PC-9 (cell line): ENCODE results near the gene HAGHL. TPM values are rescaled to one million over a fixed set of nuclear protein-coding genes. Genes with fewer than 3 reads are reported as not detected.

Source experiments
- BruUV-seq: library from RNA; stranded (reverse); fragments of 400-500 nt; replicated peaks from 2 replicates; lab custom pipeline; 2021; lab: Mats Ljungman, UMichigan
- CTCF ChIA-PET: fragments of 300-600 bp; sonication (Branson Sonifier 250); formaldehyde crosslinking; loops from one replicate; lab custom pipeline; 2022; ENCODE audit warnings: antibody characterized with exemption; lab: Charles Lee
- POLR2A ChIA-PET: fragments of 300-600 bp; sonication (Branson Sonifier 250); formaldehyde crosslinking; loops from one replicate; lab custom pipeline; 2022; ENCODE audit warnings: antibody characterized with exemption; ENCODE audit not compliant: unreplicated experiment; lab: Charles Lee
- DNase-seq, 2 experiments: peaks; one replicate each; pipeline versions ENCODE4 v3.0.0 to v3.0.0-alpha.2; 2015 to 2022; ENCODE audit warnings: mixed read lengths in 1 of 2
- H2AFZ ChIP-seq: fragments of 200-600 bp; sonication (generic); 2 replicates; pipeline ENCODE4 v1.8.1; 2017; ENCODE audit warnings: antibody characterized with exemption
- H3F3A ChIP-seq: fragments of 200-600 bp; sonication (generic); 2 replicates; pipeline ENCODE4 v1.8.1; 2017; ENCODE audit warnings: antibody characterized with exemption, mild to moderate bottlenecking, low read depth; ENCODE audit not compliant: insufficient read depth
- H3K27ac ChIP-seq: fragments of 200-600 bp; sonication (generic); 2 replicates; pipeline ENCODE4 v1.6.1; 2016; ENCODE audit warnings: mixed run types
- H3K27me3 ChIP-seq: fragments of 200-600 bp; sonication (generic); 2 replicates; pipeline ENCODE4 v1.6.1; 2016; ENCODE audit warnings: low read depth, mixed run types; ENCODE audit not compliant: insufficient read depth
- H3K36me3 ChIP-seq: fragments of 200-600 bp; sonication (generic); 2 replicates; pipeline ENCODE4 v1.6.1; 2016; ENCODE audit warnings: low read depth, mixed run types
- H3K4me1 ChIP-seq: fragments of 200-600 bp; sonication (generic); replicated peaks from 2 replicates; pipeline ENCODE4 v1.6.1; 2016; ENCODE audit warnings: mixed run types; ENCODE audit not compliant: insufficient read depth
- H3K4me2 ChIP-seq: fragments of 200-600 bp; sonication (generic); 2 replicates; pipeline ENCODE4 v1.6.1; 2017; ENCODE audit warnings: mixed run types
- H3K4me3 ChIP-seq: fragments of 200-600 bp; sonication (generic); 2 replicates; pipeline ENCODE4 v1.6.1; 2016; ENCODE audit warnings: mixed run types
- H3K79me2 ChIP-seq: fragments of 200-600 bp; sonication (generic); 2 replicates; pipeline ENCODE4 v1.6.1; 2017; ENCODE audit warnings: low read depth, mixed run types
- H3K9me2 ChIP-seq: fragments of 200-600 bp; sonication (generic); 2 replicates; pipeline ENCODE4 v1.8.1; 2017; ENCODE audit warnings: mild to moderate bottlenecking; ENCODE audit not compliant: insufficient read depth
- H3K9me3 ChIP-seq: fragments of 200-600 bp; sonication (generic); 2 replicates; pipeline ENCODE4 v1.8.1; 2016; ENCODE audit warnings: low read depth; ENCODE audit not compliant: insufficient read depth
- H4K20me1 ChIP-seq: fragments of 200-600 bp; sonication (generic); 2 replicates; pipeline ENCODE4 v1.8.1; 2017; ENCODE audit not compliant: insufficient read depth
- EZH2 ChIP-seq: fragments of 200-600 bp; sonication (generic); IDR thresholded peaks from 2 replicates; pipeline ENCODE4 v1.8.0; 2017; ENCODE audit warnings: antibody characterized with exemption, low read depth
- intact Hi-C: fragments of 100-400 bp; cut with micrococcal nuclease; formaldehyde crosslinking; loops from one replicate; pipeline ENCODE4 v1.10.0; 2022; ENCODE audit not compliant: unreplicated experiment
- total RNA-seq: library from RNA; stranded (reverse); gene quantifications from 2 replicates; pipeline ENCODE4 v1.2.3, GENCODE V29; 2021
- TF ChIP-seq, protein P1 (sequence below): fragments of 200-600 bp; sonication (generic); conservative IDR thresholded peaks from 2 replicates; pipeline ENCODE4 v1.6.1; 2017; ENCODE audit warnings: mixed run types, antibody characterized with exemption, mild to moderate bottlenecking, moderate library complexity

HAGHL gene
- total RNA-seq, 1 experiment from 2014 or later: 31.0 TPM

DNA sequence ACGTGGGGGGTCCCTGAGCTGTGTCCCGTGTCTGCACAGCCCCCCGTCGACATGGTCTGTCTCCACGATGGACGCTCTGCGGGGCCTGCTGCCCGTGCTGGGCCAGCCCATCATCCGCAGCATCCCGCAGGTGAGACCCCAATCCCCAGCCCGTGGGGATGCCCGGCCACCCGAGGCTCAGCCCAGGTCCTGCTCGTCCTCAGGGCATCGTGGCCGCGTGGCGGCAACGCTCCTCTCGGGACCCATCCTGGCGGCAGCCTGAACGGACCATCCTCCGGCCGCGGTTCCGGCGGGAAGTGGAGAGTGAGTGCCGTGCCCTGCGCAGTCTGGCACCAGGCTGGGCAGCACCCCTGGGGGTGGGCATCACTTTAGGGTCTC is 38.6 kb downstream of the HAGHL start:
- Histone ChIP-seq H3K9me3 (no peaks in the 10 kb centered on the region), H3K79me2 (no peaks in the 10 kb centered on the region), H3K4me2 (no peak overlapping the region), H2AFZ (no peak overlapping the region), H3K4me1 (peaks cover 11% of the 10 kb centered on the region), H3K36me3 (no peaks in the 10 kb centered on the region), H3F3A (peaks cover 4% of the 10 kb centered on the region; the same call in 1 of the 2 replicates), H3K27me3 (no peaks in the 10 kb centered on the region), H3K9me2 (no peaks in the 10 kb centered on the region), H3K4me3 (no peak overlapping the region), H3K27ac (no peak overlapping the region), H4K20me1 (no peaks in the 10 kb centered on the region)
- TF ChIP-seq, protein P1, sequence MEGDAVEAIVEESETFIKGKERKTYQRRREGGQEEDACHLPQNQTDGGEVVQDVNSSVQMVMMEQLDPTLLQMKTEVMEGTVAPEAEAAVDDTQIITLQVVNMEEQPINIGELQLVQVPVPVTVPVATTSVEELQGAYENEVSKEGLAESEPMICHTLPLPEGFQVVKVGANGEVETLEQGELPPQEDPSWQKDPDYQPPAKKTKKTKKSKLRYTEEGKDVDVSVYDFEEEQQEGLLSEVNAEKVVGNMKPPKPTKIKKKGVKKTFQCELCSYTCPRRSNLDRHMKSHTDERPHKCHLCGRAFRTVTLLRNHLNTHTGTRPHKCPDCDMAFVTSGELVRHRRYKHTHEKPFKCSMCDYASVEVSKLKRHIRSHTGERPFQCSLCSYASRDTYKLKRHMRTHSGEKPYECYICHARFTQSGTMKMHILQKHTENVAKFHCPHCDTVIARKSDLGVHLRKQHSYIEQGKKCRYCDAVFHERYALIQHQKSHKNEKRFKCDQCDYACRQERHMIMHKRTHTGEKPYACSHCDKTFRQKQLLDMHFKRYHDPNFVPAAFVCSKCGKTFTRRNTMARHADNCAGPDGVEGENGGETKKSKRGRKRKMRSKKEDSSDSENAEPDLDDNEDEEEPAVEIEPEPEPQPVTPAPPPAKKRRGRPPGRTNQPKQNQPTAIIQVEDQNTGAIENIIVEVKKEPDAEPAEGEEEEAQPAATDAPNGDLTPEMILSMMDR: no peak
- no peak for TF ChIP-seq EZH2
- intact Hi-C loops: no loop called here
- DNase-seq: no peak
- BruUV-seq: no TSS peak
- POLR2A ChIA-PET: no interaction called here
- CTCF ChIA-PET: no interaction called here

- no peak overlapping the region for H3K27ac ChIP-seq
- CTCF ChIA-PET: no interaction called here
Measured at GRCh38 chr16:766008-766819, 39.3 kb downstream of the HAGHL start.

DNA sequence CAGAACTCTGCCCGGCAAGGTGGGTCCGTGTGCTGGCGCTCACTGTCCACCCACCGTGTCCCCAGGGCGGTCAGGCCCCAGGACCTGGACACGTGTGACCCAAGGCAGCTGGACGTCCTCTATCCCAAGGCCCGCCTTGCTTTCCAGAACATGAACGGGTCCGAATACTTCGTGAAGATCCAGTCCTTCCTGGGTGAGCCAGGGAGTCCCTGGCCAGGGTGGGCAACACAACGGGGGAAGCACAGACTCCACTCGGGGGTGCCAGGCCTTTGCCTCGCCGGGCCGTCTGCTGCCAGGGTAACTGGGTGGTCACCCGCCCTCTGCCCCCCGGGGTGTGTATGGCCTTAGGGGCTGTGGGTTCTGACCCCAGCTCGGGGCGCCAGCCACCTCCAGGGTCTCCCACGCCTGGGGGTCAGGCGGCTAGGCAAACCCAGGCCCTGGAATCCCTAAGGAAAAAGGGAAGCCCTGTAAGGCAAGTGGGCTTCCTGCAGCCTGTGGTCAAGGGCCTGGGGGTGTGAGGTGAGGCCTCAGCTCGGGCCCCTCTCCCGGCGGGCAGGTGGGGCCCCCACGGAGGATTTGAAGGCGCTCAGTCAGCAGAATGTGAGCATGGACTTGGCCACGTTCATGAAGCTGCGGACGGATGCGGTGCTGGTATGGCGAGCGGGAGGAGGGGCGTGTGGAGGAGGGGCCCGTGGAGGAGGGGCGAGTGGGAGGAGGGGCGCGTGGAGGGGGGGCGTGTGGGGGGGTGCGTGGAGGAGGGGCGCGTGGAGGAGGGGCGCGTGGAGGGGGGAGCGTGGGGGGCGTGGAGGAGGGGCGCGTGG is 40.1 kb downstream of the HAGHL start:
- Histone ChIP-seq H3K4me2 (no peak overlapping the region), H3K27ac (no peak overlapping the region), H2AFZ (no peak overlapping the region), H3F3A (peaks cover 4% of the 10 kb centered on the region; the same call in 1 of the 2 replicates), H3K79me2 (no peaks in the 10 kb centered on the region), H3K9me3 (no peaks in the 10 kb centered on the region), H3K4me1 (no peaks in the 10 kb centered on the region), H3K36me3 (no peaks in the 10 kb centered on the region), H3K4me3 (no peak overlapping the region), H3K27me3 (no peaks in the 10 kb centered on the region), H4K20me1 (no peaks in the 10 kb centered on the region), H3K9me2 (no peaks in the 10 kb centered on the region)
- DNase-seq: no peak
- intact Hi-C loops: no loop called here
- ChIA-PET POLR2A (no interaction called here), CTCF (no interaction called here)
- no peak for TF ChIP-seq EZH2
- BruUV-seq: no TSS peak

More at GRCh38 chr16:766008-766819, 39.3 kb downstream of the HAGHL start:
- no peak overlapping the region for H2AFZ ChIP-seq
- no peaks in the 10 kb centered on the region for H3K36me3 ChIP-seq
- H4K20me1 ChIP-seq: no peaks in the 10 kb centered on the region
- no peaks in the 10 kb centered on the region for H3K27me3 ChIP-seq
- POLR2A ChIA-PET: no interaction called here
- no peaks in the 10 kb centered on the region for H3K79me2 ChIP-seq
- no peaks in the 10 kb centered on the region for H3K9me2 ChIP-seq
- BruUV-seq: no TSS peak
- no peak overlapping the region for H3K4me2 ChIP-seq
- peaks cover 4% of the 10 kb centered on the region; the same call in 1 of the 2 replicates for H3F3A ChIP-seq
- no peak for DNase-seq
- H3K4me1 ChIP-seq: peaks cover 4% of the 10 kb centered on the region
- intact Hi-C loops: no loop called here
- TF ChIP-seq, protein P1: no peak
- no peak for TF ChIP-seq EZH2
- H3K9me3 ChIP-seq: no peaks in the 10 kb centered on the region
- no peak overlapping the region for H3K4me3 ChIP-seq
